H1 (cell line): ENCODE data around the gene PLPPR2. TPM values are rescaled to one million over a fixed set of nuclear protein-coding genes. Genes with fewer than 3 reads are reported as not detected.

Source experiments
- CTCF ChIA-PET: fragments of 300-600 bp; sonication (Branson Sonifier 250); formaldehyde crosslinking; loops from one replicate; lab custom pipeline; 2021; ENCODE audit not compliant: partially characterized antibody; lab: Charles Lee
- POLR2A ChIA-PET: fragments of 300-600 bp; sonication (Branson Sonifier 250); formaldehyde crosslinking; loops from one replicate; lab custom pipeline; 2021; ENCODE audit warnings: inconsistent platforms; ENCODE audit not compliant: partially characterized antibody; lab: Charles Lee
- DNase-seq, 2 experiments: peaks; one replicate each; pipeline versions ENCODE4 v3.0.0 to v3.0.0-alpha.2; 2010 to 2022; ENCODE audit warnings: low spot score in 2 of 2, low read depth in 1 of 2, mixed read lengths in 1 of 2
- FAIRE-seq: peaks from 2 replicates; lab custom pipeline; 2011; peaks lifted over from hg19 to GRCh38; lab: Jason Lieb, UNC
- H2AFZ ChIP-seq: 2 replicates; pipeline ENCODE4 v1.8.1; 2012; ENCODE audit warnings: low read length, inconsistent platforms
- H2AK5ac ChIP-seq: 2 replicates; pipeline ENCODE4 v1.6.1; 2013; ENCODE audit warnings: low read depth, low read length
- H2BK120ac ChIP-seq: replicated peaks from 2 replicates; pipeline ENCODE3; 2013; ENCODE audit warnings: low read depth, low read length, inconsistent platforms
- H2BK12ac ChIP-seq: 2 replicates; pipeline ENCODE4 v1.6.1; 2013; ENCODE audit warnings: low read depth, low read length
- H2BK15ac ChIP-seq: 2 replicates; pipeline ENCODE4 v1.6.1; 2013; ENCODE audit warnings: low read length
- H2BK20ac ChIP-seq: 2 replicates; pipeline ENCODE4 v1.6.1; 2013; ENCODE audit warnings: low read length
- H2BK5ac ChIP-seq: 2 replicates; pipeline ENCODE4 v1.6.1; 2013; ENCODE audit warnings: low read depth, low read length
- H3K14ac ChIP-seq: 2 replicates; pipeline ENCODE4 v1.6.1; 2013; ENCODE audit warnings: inconsistent platforms; ENCODE audit not compliant: insufficient read length
- H3K18ac ChIP-seq: 2 replicates; pipeline ENCODE4 v1.6.1; 2013; ENCODE audit warnings: low read length; ENCODE audit errors: extremely low read depth
- H3K23ac ChIP-seq: 2 replicates; pipeline ENCODE4 v1.6.1; 2013; ENCODE audit warnings: inconsistent platforms; ENCODE audit not compliant: insufficient read length
- H3K23me2 ChIP-seq: 2 replicates; pipeline ENCODE4 v1.6.1; 2013; ENCODE audit warnings: low read depth, low read length
- H3K27ac ChIP-seq: 2 replicates; pipeline ENCODE4 v1.6.1; 2011; ENCODE audit warnings: low read depth, low read length, inconsistent platforms
- H3K27me3 ChIP-seq, 4 experiments: replicated peaks in 1 of 4; 1 replicate in 1 of 4; 2 replicates in 3 of 4; pipeline versions ENCODE4 v1.6.1 to v1.8.1; 2011 to 2013; ENCODE audit warnings: low read length in 3 of 4, mild to moderate bottlenecking in 3 of 4, inconsistent platforms in 2 of 4, mixed read lengths in 2 of 4, moderate library complexity in 1 of 4; ENCODE audit not compliant: control insufficient read depth in 3 of 4, insufficient read depth in 3 of 4; ENCODE audit errors: extremely low read depth in 1 of 4
- H3K36me3 ChIP-seq, 4 experiments: 2 replicates each; pipeline versions ENCODE4 v1.6.1 to v1.8.1; 2011 to 2013; ENCODE audit warnings: mild to moderate bottlenecking in 4 of 4, low read length in 3 of 4, moderate library complexity in 2 of 4, control low read depth in 1 of 4, inconsistent platforms in 1 of 4; ENCODE audit not compliant: insufficient read depth in 4 of 4, control insufficient read depth in 2 of 4
- H3K4ac ChIP-seq: replicated peaks from 2 replicates; pipeline ENCODE3; 2013; ENCODE audit warnings: low read length, low read depth, mixed read lengths, inconsistent platforms; ENCODE audit not compliant: insufficient read length
- H3K4me1 ChIP-seq, 4 experiments: replicated peaks in 1 of 4; 1 replicate in 1 of 4; 2 replicates in 3 of 4; pipeline versions ENCODE4 v1.6.1 to v1.8.1; 2011 to 2013; ENCODE audit warnings: low read length in 3 of 4, inconsistent platforms in 2 of 4, mixed read lengths in 1 of 4; ENCODE audit not compliant: insufficient read depth in 4 of 4, control insufficient read depth in 3 of 4
- H3K4me2 ChIP-seq, 2 experiments: 2 replicates each; pipeline versions ENCODE4 v1.6.1 to v1.8.1; 2011 to 2013; ENCODE audit warnings: low read depth in 2 of 2, low read length in 2 of 2, control low read depth in 1 of 2, inconsistent platforms in 1 of 2, mild to moderate bottlenecking in 1 of 2; ENCODE audit not compliant: insufficient read depth in 1 of 2
- H3K4me3 ChIP-seq, 4 experiments: fragments of 200-600, 300-600 bp in 1 of 4; sonication (generic), shearing (Covaris generic), sonication (Bioruptor Twin) in 1 of 4; 2 replicates each; pipeline versions ENCODE4 v1.5.1 to v1.8.1; 2011 to 2016; ENCODE audit warnings: low read length in 4 of 4, low read depth in 3 of 4, control low read depth in 2 of 4, inconsistent platforms in 2 of 4, mild to moderate bottlenecking in 2 of 4, mixed read lengths in 1 of 4, moderate library complexity in 1 of 4; ENCODE audit not compliant: insufficient read depth in 2 of 4; ENCODE audit errors: extremely low read depth in 1 of 4
- H3K56ac ChIP-seq: replicated peaks from 2 replicates; pipeline ENCODE3; 2013; ENCODE audit warnings: low read depth, mild to moderate bottlenecking, mixed read lengths, low read length, inconsistent platforms; ENCODE audit not compliant: insufficient read length
- H3K79me1 ChIP-seq: 2 replicates; pipeline ENCODE4 v1.6.1; 2013; ENCODE audit warnings: low read depth, low read length, control low read depth
- H3K79me2 ChIP-seq, 2 experiments: 2 replicates each; pipeline versions ENCODE4 v1.6.1 to v1.8.1; 2012 to 2013; ENCODE audit warnings: low read length in 2 of 2, mild to moderate bottlenecking in 2 of 2, inconsistent platforms in 1 of 2; ENCODE audit not compliant: insufficient read depth in 2 of 2, control insufficient read depth in 1 of 2
- H3K9ac ChIP-seq, 4 experiments: replicated peaks in 1 of 4; 1 replicate in 1 of 4; 2 replicates in 3 of 4; pipeline versions ENCODE4 v1.6.1 to v1.8.1; 2011 to 2013; ENCODE audit warnings: low read depth in 3 of 4, low read length in 3 of 4, control low read depth in 2 of 4, mild to moderate bottlenecking in 2 of 4, moderate library complexity in 2 of 4, inconsistent platforms in 1 of 4; ENCODE audit errors: extremely low read depth in 1 of 4
- H3K9me3 ChIP-seq, 2 experiments: 2 replicates each; pipeline versions ENCODE4 v1.6.1 to v1.8.1; 2012 to 2013; ENCODE audit warnings: mild to moderate bottlenecking in 2 of 2, moderate library complexity in 2 of 2, control low read depth in 1 of 2, inconsistent platforms in 1 of 2, low read depth in 1 of 2, low read length in 1 of 2, mixed read lengths in 1 of 2; ENCODE audit not compliant: insufficient read depth in 2 of 2
- H4K20me1 ChIP-seq, 2 experiments: replicated peaks in 1 of 2; 2 replicates each; pipeline versions ENCODE3 to v1.8.1; 2011 to 2013; ENCODE audit warnings: inconsistent platforms in 2 of 2, low read length in 2 of 2, mild to moderate bottlenecking in 1 of 2; ENCODE audit not compliant: insufficient read depth in 2 of 2, control insufficient read depth in 1 of 2
- H4K5ac ChIP-seq: 2 replicates; pipeline ENCODE4 v1.6.1; 2013; ENCODE audit warnings: low read length, low read depth, mixed read lengths, inconsistent platforms; ENCODE audit not compliant: insufficient read length
- H4K8ac ChIP-seq: 2 replicates; pipeline ENCODE4 v1.8.0; 2013; ENCODE audit warnings: mild to moderate bottlenecking, moderate library complexity, low read length, inconsistent platforms; ENCODE audit not compliant: insufficient read depth; ENCODE audit errors: extremely low read depth
- H4K91ac ChIP-seq: replicated peaks from 2 replicates; pipeline ENCODE3; 2013; ENCODE audit warnings: low read length, mixed read lengths, inconsistent platforms; ENCODE audit not compliant: insufficient read length
- BACH1 ChIP-seq: IDR thresholded peaks from 2 replicates; pipeline ENCODE4 v1.6.1; 2012; ENCODE audit warnings: low read length, improper control_type of control experiment
- BCL11A ChIP-seq, 2 experiments: IDR thresholded peaks; one replicate each; pipeline ENCODE4 v1.6.1; 2011; ENCODE audit warnings: low read depth in 2 of 2, low read length in 2 of 2, mild to moderate bottlenecking in 2 of 2
- CBX8 ChIP-seq: fragments of 300-800, 300-1000 bp; sonication (generic); IDR thresholded peaks from 2 replicates; pipeline ENCODE4 v1.7.1; 2016; ENCODE audit warnings: low read depth, low read length, borderline replicate concordance
- CHD1 ChIP-seq: IDR thresholded peaks from 2 replicates; pipeline ENCODE4 v1.6.1; 2012; ENCODE audit warnings: low read depth, low read length, improper control_type of control experiment
- CHD2 ChIP-seq: IDR thresholded peaks from 2 replicates; pipeline ENCODE4 v1.6.1; 2012; ENCODE audit warnings: low read length, improper control_type of control experiment
- FOSL1 ChIP-seq: IDR thresholded peaks from 2 replicates; pipeline ENCODE4 v1.6.1; 2011; ENCODE audit warnings: mild to moderate bottlenecking, low read depth, low read length, moderate library complexity; ENCODE audit not compliant: insufficient read depth
- GTF2F1 ChIP-seq: IDR thresholded peaks from 2 replicates; pipeline ENCODE4 v1.6.1; 2012; ENCODE audit warnings: low read depth, low read length, improper control_type of control experiment, borderline replicate concordance
- JUN ChIP-seq: IDR thresholded peaks from 2 replicates; pipeline ENCODE4 v1.6.1; 2011; ENCODE audit warnings: low read depth, mild to moderate bottlenecking, improper control_type of control experiment, low read length
- KDM5A ChIP-seq: fragments of 200-600 bp; IDR thresholded peaks from 2 replicates; pipeline ENCODE4 v1.7.1; 2012; ENCODE audit warnings: mild to moderate bottlenecking, low read length, inconsistent platforms, mixed read lengths
- MAFK ChIP-seq: IDR thresholded peaks from 2 replicates; pipeline ENCODE4 v1.6.1; 2012; ENCODE audit warnings: low read depth, mild to moderate bottlenecking, improper control_type of control experiment, low read length
- POU5F1 ChIP-seq: IDR thresholded peaks from 2 replicates; pipeline ENCODE4 v1.6.1; 2011; ENCODE audit warnings: low read depth, mild to moderate bottlenecking, low read length, moderate library complexity
- SAP30 ChIP-seq: fragments of 300-600 bp; sonication (generic); IDR thresholded peaks from 2 replicates; pipeline ENCODE4 v1.7.1; 2012; ENCODE audit warnings: low read length, moderate library complexity, mild to moderate bottlenecking, inconsistent platforms; ENCODE audit not compliant: insufficient read depth, insufficient replicate concordance
- TCF12 ChIP-seq: IDR thresholded peaks from 2 replicates; pipeline ENCODE4 v1.6.1; 2011; ENCODE audit warnings: low read depth, mild to moderate bottlenecking, low read length
- WGBS, 2 experiments: shearing (Covaris generic) in 1 of 2; methylation state at CpG; one replicate each; pipeline versions ENCODE4 v1.1.6 to v1.1.7; 2013 to 2015; ENCODE audit warnings: low lambda C conversion rate in 2 of 2, mixed read lengths in 2 of 2, inconsistent platforms in 1 of 2, low coverage in 1 of 2, missing lambda C conversion rate in 1 of 2; ENCODE audit not compliant: insufficient replicate concordance in 2 of 2, insufficient coverage in 1 of 2, insufficient read length in 1 of 2; ENCODE audit errors: extremely low coverage in 1 of 2, missing lambda C conversion rate in 1 of 2; 5-methylcytosine and 5-hydroxymethylcytosine counted together
- polyA plus RNA-seq, 7 experiments: library from polyadenylated mRNA; depleted of rRNA in 3 of 7; stranded (reverse) in 5 of 7; unstranded in 2 of 7; fragments of >200 nt in 5 of 7; fragments of 200-250 nt in 2 of 7; gene quantifications; 1 replicate in 5 of 7; 2 replicates in 1 of 7; 4 replicates in 1 of 7; pipeline versions ENCODE4 v1.2.1 to v1.2.3, GENCODE V29; 2011 to 2013; ENCODE audit warnings: missing spikeins in 2 of 7, mixed read lengths in 2 of 7
- total RNA-seq: library from RNA; stranded (reverse); fragmentation: NEBNext Ultra II Directional; extraction: Animal tissue kit (Norgen Biotek cat#: 25700); gene quantifications from 2 replicates; pipeline ENCODE4 v1.2.1, GENCODE V29; 2021
- TF ChIP-seq, protein P1 (sequence below): IDR thresholded peaks from 2 replicates; pipeline ENCODE4 v1.6.1; 2012; ENCODE audit warnings: low read length, inconsistent platforms

PLPPR2 gene
- total and polyA plus RNA-seq, 2 of the 8 experiments (the other 6 are each of a cell fraction or from before 2014, with no cell fraction given) = 7.2 to 11.7 TPM

DNA sequence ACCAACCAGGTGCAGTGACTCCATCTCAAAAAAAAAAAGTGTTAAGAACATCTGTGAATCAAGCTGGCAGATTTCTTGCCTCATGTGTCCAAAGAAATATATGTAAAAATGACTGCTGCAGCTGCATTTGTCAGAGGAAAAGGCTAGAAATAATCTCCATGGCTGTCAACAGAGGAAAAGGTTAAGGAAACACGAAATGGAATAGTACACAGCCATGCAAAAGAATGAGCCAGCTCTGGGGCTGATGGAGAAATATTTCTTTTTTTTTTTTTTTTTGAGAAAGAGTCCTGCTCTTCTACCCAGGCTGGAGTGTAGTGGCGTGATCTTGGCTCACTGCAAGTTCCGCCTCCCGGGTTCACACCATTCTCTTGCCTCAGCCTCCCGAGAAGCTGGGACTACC is 22.4 kb upstream of the PLPPR2 start:
- no peak overlapping the region for H2BK5ac ChIP-seq
- no peak overlapping the region for H2BK20ac ChIP-seq
- no peak overlapping the region for H3K4me2 ChIP-seq
- H3K27me3 ChIP-seq = no peaks in the 10 kb centered on the region
- H3K79me1 ChIP-seq = no peaks in the 10 kb centered on the region
- ChIA-PET POLR2A (interaction anchor here (0.6 kb wide), 1 partner anchor 34 kb away, joined by 3 read pairs; no protein-coding TSS in a partner anchor), CTCF (no interaction called here)
- H3K27ac ChIP-seq = no peak overlapping the region
- H3K56ac ChIP-seq = no peak overlapping the region
- H2BK120ac ChIP-seq = no peak overlapping the region
- DNase-seq (no peak), FAIRE-seq (no peak)
- H2BK12ac ChIP-seq = no peak overlapping the region
- H3K23ac ChIP-seq = no peak overlapping the region
- H3K23me2 ChIP-seq = no peaks in the 10 kb centered on the region
- no peaks in the 10 kb centered on the region for H3K9me3 ChIP-seq
- H3K36me3 ChIP-seq = peaks cover 0 to 9% (median 2%) of the 10 kb centered on the region in 4 experiments; a peak in 3 of 8 replicates
- H3K9ac ChIP-seq = no peak overlapping the region
- H4K5ac ChIP-seq = no peak overlapping the region
- no peak overlapping the region for H4K91ac ChIP-seq
- no peaks in the 10 kb centered on the region for H3K4me1 ChIP-seq
- H4K20me1 ChIP-seq = peaks cover 0 to 2% of the 10 kb centered on the region in 2 experiments
- no peak overlapping the region for H3K14ac ChIP-seq
- no peak overlapping the region for H2AK5ac ChIP-seq
- H3K18ac ChIP-seq = no peak overlapping the region
- no peak overlapping the region for H3K4ac ChIP-seq
- H4K8ac ChIP-seq = no peak overlapping the region
- 89% methylated on average over 2 of the region's 5 CpGs; no CpG with 5 or more reads in 1 of the 2 experiments for WGBS, 2 experiments
- H3K4me3 ChIP-seq = no peak overlapping the region
- no peak overlapping the region for H2AFZ ChIP-seq
- H2BK15ac ChIP-seq = no peak overlapping the region
- H3K79me2 ChIP-seq = no peaks in the 10 kb centered on the region
- TF ChIP-seq CHD1 (no peak), FOSL1 (no peak), CHD2 (no peak), TCF12 (no peak), CBX8 (no peak), BACH1 (no peak), JUN (no peak), SAP30 (no peak), MAFK (no peak), BCL11A (IDR thresholded peaks at IDR 0.05; ENCODE audit: low read depth in 2 of 2, low read length in 2 of 2) (no peak), POU5F1 (no peak), GTF2F1 (no peak), KDM5A (no peak)
- TF ChIP-seq, protein P1, sequence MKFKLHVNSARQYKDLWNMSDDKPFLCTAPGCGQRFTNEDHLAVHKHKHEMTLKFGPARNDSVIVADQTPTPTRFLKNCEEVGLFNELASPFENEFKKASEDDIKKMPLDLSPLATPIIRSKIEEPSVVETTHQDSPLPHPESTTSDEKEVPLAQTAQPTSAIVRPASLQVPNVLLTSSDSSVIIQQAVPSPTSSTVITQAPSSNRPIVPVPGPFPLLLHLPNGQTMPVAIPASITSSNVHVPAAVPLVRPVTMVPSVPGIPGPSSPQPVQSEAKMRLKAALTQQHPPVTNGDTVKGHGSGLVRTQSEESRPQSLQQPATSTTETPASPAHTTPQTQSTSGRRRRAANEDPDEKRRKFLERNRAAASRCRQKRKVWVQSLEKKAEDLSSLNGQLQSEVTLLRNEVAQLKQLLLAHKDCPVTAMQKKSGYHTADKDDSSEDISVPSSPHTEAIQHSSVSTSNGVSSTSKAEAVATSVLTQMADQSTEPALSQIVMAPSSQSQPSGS = no peak
